GM12801 (cell line): ENCODE results near the gene RHBDD2.

ENCODE experiments used
- CTCF ChIP-seq: IDR thresholded peaks from one replicate; pipeline ENCODE4 v1.5.1; 2011; ENCODE audit warnings: control low read depth; ENCODE audit not compliant: insufficient read length; ENCODE audit errors: extremely low read depth

The RHBDD2 gene

GRCh38 chr7:75875113-75876080, 3.4 kb upstream of the RHBDD2 start:
- no peak for TF ChIP-seq CTCF

GRCh38 chr7:75876126-75876881, 2.5 kb upstream of the RHBDD2 start:
- no peak for TF ChIP-seq CTCF

- TF ChIP-seq CTCF, result no peak
Measured at GRCh38 chr7:75878312-75878768, 494 bp upstream of the RHBDD2 start.

- TF ChIP-seq CTCF, result no peak
Measured at GRCh38 chr7:75879771-75880184, 944 bp downstream of the RHBDD2 start.

- TF ChIP-seq CTCF, result no peak
Measured at GRCh38 chr7:75880242-75880641, 1.4 kb downstream of the RHBDD2 start.

GRCh38 chr7:75881436-75882095, 2.7 kb downstream of the RHBDD2 start:
- TF ChIP-seq CTCF, result no peak

GRCh38 chr7:75884476-75884875, 5.6 kb downstream of the RHBDD2 start:
- TF ChIP-seq CTCF, result no peak
